Hypothalamus (tissue), 51 donors: ENCODE data around the gene FZD10.

Experiments used
- DNase-seq, 51 donors: peaks; one replicate each; lab custom pipeline; 2025; lab: John Stamatoyannopoulos, UW

FZD10 gene

GRCh38 chr12:130153803-130154202 lies 8.5 kb upstream of the FZD10 start:
- DNase-seq, result no peak

- DNase-seq, result no peak
These were observed 7.8 kb upstream of the FZD10 start for GRCh38 chr12:130154276-130155070.

- no peak for DNase-seq
These were observed 6.7 kb upstream of the FZD10 start for GRCh38 chr12:130155416-130156073.

- no peak for DNase-seq
These were observed 5.5 kb upstream of the FZD10 start for GRCh38 chr12:130156652-130157275.

- DNase-seq, result no peak
These were observed 4.1 kb upstream of the FZD10 start for GRCh38 chr12:130157998-130158753.

GRCh38 chr12:130158754-130159059 lies 3.6 kb upstream of the FZD10 start:
- DNase-seq, result no peak

GRCh38 chr12:130160306-130160705 lies 2.0 kb upstream of the FZD10 start:
- no peak for DNase-seq

GRCh38 chr12:130160711-130161231 lies 1.5 kb upstream of the FZD10 start:
- no peak for DNase-seq

GRCh38 chr12:130161261-130162243 lies 712 bp upstream of the FZD10 start:
- DNase-seq, result peak in 1 of 51 donors; percentile 9

- no peak for DNase-seq
These were observed 639 bp downstream of the FZD10 start for GRCh38 chr12:130162745-130163460.

GRCh38 chr12:130163461-130164215 lies 1.4 kb downstream of the FZD10 start:
- DNase-seq, result no peak

- DNase-seq, result no peak
These were observed 1.9 kb downstream of the FZD10 start for GRCh38 chr12:130164216-130164542.

GRCh38 chr12:130164936-130165335 lies 2.7 kb downstream of the FZD10 start:
- no peak for DNase-seq

GRCh38 chr12:130166306-130166705 lies 4.0 kb downstream of the FZD10 start:
- DNase-seq, result no peak

- no peak for DNase-seq
These were observed 5.3 kb downstream of the FZD10 start for GRCh38 chr12:130167537-130167936.

- DNase-seq, result no peak
These were observed 7.0 kb downstream of the FZD10 start for GRCh38 chr12:130169256-130169655.

GRCh38 chr12:130169924-130170323 lies 7.7 kb downstream of the FZD10 start:
- DNase-seq, result no peak

GRCh38 chr12:130170611-130171010 lies 8.3 kb downstream of the FZD10 start:
- DNase-seq, result no peak
